Endothelial cell (in vitro differentiated cells): ENCODE measurements around the gene POLR1E. TPM values are rescaled to one million over a fixed set of nuclear protein-coding genes. Genes with fewer than 3 reads are reported as not detected.

Experiments
- DNase-seq: peaks from one replicate; pipeline ENCODE4 v3.0.0; 2021; ENCODE audit warnings: low spot score
- H3K27ac Mint-ChIP-seq: one replicate; pipeline ENCODE4 v1.8.0; 2021; ENCODE audit warnings: mixed read lengths, inconsistent platforms; ENCODE audit not compliant: unreplicated experiment
- H3K27me3 Mint-ChIP-seq: one replicate; pipeline ENCODE4 v1.8.0; 2021; ENCODE audit warnings: mild to moderate bottlenecking, moderate library complexity, mixed read lengths, inconsistent platforms; ENCODE audit not compliant: unreplicated experiment
- H3K36me3 Mint-ChIP-seq: one replicate; pipeline ENCODE4 v1.8.0; 2021; ENCODE audit warnings: mild to moderate bottlenecking, low read depth, mixed read lengths, inconsistent platforms; ENCODE audit not compliant: unreplicated experiment
- H3K4me1 Mint-ChIP-seq: one replicate; pipeline ENCODE4 v1.8.0; 2021; ENCODE audit warnings: mild to moderate bottlenecking, mixed read lengths, inconsistent platforms; ENCODE audit not compliant: unreplicated experiment
- H3K4me3 Mint-ChIP-seq: one replicate; pipeline ENCODE4 v1.8.0; 2021; ENCODE audit warnings: mild to moderate bottlenecking, mixed read lengths, inconsistent platforms; ENCODE audit not compliant: unreplicated experiment
- H3K9me3 Mint-ChIP-seq: one replicate; pipeline ENCODE4 v1.8.0; 2021; ENCODE audit warnings: mixed read lengths, inconsistent platforms; ENCODE audit not compliant: unreplicated experiment
- total RNA-seq: library from RNA; stranded (reverse); fragmentation: NEBNext Ultra II Directional; extraction: Animal tissue kit (Norgen Biotek cat#: 25700); gene quantifications from one replicate; pipeline ENCODE4 v1.2.1, GENCODE V29; 2021; ENCODE audit not compliant: unreplicated experiment
- TF ChIP-seq, protein P1 (sequence below): fragments of 200-600 bp; sonication (generic); IDR thresholded peaks from one replicate; pipeline ENCODE4 v1.5.0; 2021; ENCODE audit warnings: antibody characterized with exemption; ENCODE audit not compliant: unreplicated experiment

Gene POLR1E
- total RNA-seq, 1 donor from 2014 or later = 16.9 TPM

DNA sequence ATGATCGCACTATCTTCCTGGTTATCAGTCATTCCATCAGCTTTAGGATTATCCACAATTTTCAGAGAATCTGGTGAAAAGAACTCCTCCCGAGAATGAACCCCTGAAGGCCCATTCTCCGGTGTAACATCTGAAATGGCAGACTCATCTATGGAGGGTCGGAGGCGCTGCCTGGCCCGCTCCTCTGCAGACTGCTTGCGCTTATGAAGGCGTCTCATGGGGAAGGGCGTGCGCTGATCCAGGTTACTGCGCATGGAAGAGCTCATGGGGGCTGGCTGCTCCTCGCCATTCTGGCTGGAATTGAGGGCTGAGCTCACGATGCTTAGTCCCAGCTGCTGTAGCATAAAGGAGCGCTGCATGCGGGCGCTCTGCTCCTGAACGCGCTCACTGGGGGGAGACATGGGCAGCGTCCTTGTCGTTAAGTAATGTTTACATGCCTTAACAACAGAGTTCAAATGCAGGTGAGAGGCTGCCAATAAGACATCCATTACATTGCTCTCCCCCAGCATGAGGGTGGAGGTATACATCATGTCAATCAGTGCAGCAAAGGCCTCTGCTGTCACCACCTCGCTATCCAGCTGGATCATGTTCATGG, 43.9 kb upstream of the POLR1E start:
- Mint-ChIP-seq H3K4me1 (no peaks in the 10 kb centered on the region), H3K27ac (no peak overlapping the region), H3K27me3 (no peaks in the 10 kb centered on the region), H3K9me3 (no peaks in the 10 kb centered on the region), H3K4me3 (no peak overlapping the region), H3K36me3 (peaks cover 24% of the 10 kb centered on the region)
- TF ChIP-seq, protein P1, sequence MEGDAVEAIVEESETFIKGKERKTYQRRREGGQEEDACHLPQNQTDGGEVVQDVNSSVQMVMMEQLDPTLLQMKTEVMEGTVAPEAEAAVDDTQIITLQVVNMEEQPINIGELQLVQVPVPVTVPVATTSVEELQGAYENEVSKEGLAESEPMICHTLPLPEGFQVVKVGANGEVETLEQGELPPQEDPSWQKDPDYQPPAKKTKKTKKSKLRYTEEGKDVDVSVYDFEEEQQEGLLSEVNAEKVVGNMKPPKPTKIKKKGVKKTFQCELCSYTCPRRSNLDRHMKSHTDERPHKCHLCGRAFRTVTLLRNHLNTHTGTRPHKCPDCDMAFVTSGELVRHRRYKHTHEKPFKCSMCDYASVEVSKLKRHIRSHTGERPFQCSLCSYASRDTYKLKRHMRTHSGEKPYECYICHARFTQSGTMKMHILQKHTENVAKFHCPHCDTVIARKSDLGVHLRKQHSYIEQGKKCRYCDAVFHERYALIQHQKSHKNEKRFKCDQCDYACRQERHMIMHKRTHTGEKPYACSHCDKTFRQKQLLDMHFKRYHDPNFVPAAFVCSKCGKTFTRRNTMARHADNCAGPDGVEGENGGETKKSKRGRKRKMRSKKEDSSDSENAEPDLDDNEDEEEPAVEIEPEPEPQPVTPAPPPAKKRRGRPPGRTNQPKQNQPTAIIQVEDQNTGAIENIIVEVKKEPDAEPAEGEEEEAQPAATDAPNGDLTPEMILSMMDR = no peak
- no peak for DNase-seq

DNA sequence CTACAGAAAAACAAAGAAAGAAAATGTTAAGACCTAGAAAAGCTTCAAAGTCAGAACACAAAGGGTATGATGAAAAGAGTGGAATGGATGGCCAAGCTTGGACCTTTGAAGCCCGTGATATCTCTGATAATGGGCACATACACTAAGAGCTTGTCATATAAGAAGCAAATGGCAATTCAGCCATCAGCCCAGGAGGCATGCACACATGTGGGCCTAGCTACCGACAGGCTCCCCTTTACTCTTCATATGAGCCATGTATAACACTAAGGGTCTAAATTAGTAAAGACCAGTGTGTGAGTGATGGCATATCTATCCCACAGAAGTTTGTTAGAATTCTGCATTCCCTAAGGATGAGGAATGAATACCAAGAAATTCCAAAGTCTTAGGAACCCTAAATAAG, 43.2 kb upstream of the POLR1E start:
- no peaks in the 10 kb centered on the region for H3K4me1 Mint-ChIP-seq
- no peak overlapping the region for H3K4me3 Mint-ChIP-seq
- DNase-seq = no peak
- H3K36me3 Mint-ChIP-seq = peaks cover 19% of the 10 kb centered on the region
- TF ChIP-seq, protein P1 = no peak
- no peaks in the 10 kb centered on the region for H3K9me3 Mint-ChIP-seq
- H3K27me3 Mint-ChIP-seq = peaks cover 1% of the 10 kb centered on the region
- H3K27ac Mint-ChIP-seq = no peak overlapping the region

DNA sequence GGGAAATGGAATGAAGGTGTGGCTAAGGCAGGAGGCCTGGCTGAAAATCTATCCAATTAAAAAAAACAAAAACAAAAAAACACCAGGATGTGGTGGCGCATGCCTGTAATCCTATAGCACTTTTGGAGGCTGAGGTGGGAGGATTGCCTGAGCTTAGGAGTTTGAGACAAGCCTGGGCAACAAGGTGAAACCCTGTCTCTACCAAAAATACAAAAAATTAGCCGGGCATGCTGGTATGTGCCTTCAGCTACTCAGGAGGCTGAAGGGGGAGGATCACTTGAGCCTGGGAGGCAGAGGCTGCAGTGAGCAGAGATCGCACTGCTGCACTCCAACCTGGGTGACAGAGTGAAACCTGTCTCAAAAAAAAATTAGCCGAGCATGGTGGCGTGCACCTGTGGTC, 42.2 kb upstream of the POLR1E start:
- DNase-seq = no peak
- Mint-ChIP-seq H3K27me3 (peaks cover 1% of the 10 kb centered on the region), H3K27ac (no peak overlapping the region), H3K9me3 (no peaks in the 10 kb centered on the region), H3K4me1 (no peaks in the 10 kb centered on the region), H3K4me3 (no peak overlapping the region), H3K36me3 (peaks cover 19% of the 10 kb centered on the region)
- TF ChIP-seq, protein P1 = no peak

- TF ChIP-seq, protein P1 = no peak
- no peaks in the 10 kb centered on the region for H3K4me1 Mint-ChIP-seq
- H3K27me3 Mint-ChIP-seq = peaks cover 1% of the 10 kb centered on the region
- H3K36me3 Mint-ChIP-seq = peaks cover 15% of the 10 kb centered on the region
- DNase-seq = no peak
- no peaks in the 10 kb centered on the region for H3K9me3 Mint-ChIP-seq
- H3K27ac Mint-ChIP-seq = peak overlapping the region; percentile 36
- no peak overlapping the region for H3K4me3 Mint-ChIP-seq
These were observed 40.9 kb upstream of the POLR1E start for GRCh38 chr9:37444890-37445289.

DNA sequence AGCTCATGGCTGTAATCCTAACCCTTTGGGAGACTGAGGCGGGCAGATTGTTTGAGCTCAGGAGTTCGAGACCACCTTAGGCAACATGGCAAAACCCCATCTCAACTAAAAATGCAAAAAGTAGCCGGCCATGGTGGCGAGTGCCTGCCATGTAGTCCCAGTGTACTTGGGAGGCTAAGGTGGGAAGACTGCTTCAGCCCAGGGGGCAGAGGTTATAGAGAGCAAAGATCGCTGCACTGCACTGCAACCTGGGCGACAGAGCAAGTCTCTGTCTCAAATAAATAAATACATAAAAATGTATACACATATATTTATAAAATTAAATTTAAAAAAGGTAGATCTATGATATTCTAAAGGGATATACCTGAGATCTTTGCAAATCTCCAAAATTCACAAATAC, 39.9 kb upstream of the POLR1E start:
- peaks cover 1% of the 10 kb centered on the region for H3K27me3 Mint-ChIP-seq
- H3K4me3 Mint-ChIP-seq = no peak overlapping the region
- no peak for DNase-seq
- H3K4me1 Mint-ChIP-seq = no peaks in the 10 kb centered on the region
- H3K36me3 Mint-ChIP-seq = peaks cover 15% of the 10 kb centered on the region
- TF ChIP-seq, protein P1 = no peak
- H3K9me3 Mint-ChIP-seq = no peaks in the 10 kb centered on the region
- H3K27ac Mint-ChIP-seq = peak overlapping the region; percentile 18
